GM19324 (cell line): ENCODE results near the gene THUMPD3.

ENCODE experiments used
- ATAC-seq: cut with Tn5 transposase; IDR thresholded peaks from one replicate; pipeline ENCODE4 v1.9.1; 2021; ENCODE audit warnings: mild to moderate bottlenecking, moderate library complexity; ENCODE audit not compliant: unreplicated experiment, low FRiP score

THUMPD3 gene

DNA sequence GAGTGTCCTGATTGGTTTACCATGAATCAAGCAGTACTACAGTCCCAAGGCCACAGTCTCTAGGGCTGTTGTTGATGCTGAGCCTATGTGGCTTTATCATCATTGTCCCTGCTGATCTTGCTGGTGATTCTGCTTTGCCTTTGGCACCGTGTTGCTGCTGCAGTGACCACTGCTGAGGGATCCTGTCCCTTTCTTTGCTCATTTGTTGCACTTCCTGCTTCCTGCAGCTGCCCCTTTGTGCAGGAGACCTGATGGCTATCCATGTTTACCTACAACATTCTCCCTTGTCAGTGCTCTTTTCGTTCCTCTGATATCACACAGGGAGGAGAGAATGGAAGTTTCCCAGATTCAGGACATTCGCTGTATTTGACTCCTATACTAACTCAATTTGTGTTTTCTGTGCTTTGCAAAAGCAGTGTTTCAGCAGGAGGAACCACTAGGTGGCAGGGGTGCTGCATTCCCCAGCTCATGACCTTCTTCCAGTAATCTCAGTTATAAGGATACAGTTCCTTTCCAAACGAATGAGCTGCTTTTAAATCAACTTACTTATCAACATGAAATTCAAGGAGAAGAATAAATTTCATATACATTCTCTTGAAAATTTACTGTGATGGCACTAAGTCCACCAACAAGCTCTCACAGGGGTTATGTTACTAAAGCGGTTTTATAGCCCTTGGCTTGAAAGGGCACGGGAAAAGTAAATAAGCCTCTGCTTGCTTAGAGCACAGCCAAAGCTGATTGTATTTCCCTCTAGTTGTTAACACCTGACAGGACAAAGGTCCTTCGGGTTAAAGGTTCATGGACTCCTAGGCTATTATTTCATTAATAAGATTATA is 9.7 kb upstream of the THUMPD3 start:
- no peak for ATAC-seq

- ATAC-seq, result no peak
Measured at GRCh38 chr3:9361691-9362388, 1.0 kb upstream of the THUMPD3 start.

GRCh38 chr3:9369508-9369907 is 6.7 kb downstream of the THUMPD3 start:
- no peak for ATAC-seq

GRCh38 chr3:9373465-9373864 is 10.6 kb downstream of the THUMPD3 start:
- no peak for ATAC-seq

- no peak for ATAC-seq
Measured at GRCh38 chr3:9377981-9378380, 15.1 kb downstream of the THUMPD3 start.

GRCh38 chr3:9379327-9379726 is 16.5 kb downstream of the THUMPD3 start:
- ATAC-seq, result no peak

DNA sequence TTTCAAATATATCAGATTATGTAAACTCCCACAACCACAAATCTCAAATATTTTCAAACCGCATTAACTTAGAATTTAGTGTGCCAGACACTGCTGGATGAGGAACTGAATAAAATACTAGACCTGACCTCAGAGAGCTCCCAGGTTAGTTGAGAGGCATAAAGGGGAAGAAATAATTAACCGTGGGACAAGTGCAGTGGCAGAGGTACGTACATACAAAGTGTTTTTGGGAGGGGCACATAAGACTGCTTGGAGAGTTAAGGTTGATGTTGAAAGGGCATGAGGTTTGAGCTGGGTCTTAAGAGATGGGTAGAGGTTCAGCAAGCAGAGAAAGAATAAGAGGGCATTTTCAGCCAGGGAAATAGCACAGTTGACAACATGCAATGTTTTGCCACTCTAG is 17.2 kb downstream of the THUMPD3 start:
- ATAC-seq, result no peak

DNA sequence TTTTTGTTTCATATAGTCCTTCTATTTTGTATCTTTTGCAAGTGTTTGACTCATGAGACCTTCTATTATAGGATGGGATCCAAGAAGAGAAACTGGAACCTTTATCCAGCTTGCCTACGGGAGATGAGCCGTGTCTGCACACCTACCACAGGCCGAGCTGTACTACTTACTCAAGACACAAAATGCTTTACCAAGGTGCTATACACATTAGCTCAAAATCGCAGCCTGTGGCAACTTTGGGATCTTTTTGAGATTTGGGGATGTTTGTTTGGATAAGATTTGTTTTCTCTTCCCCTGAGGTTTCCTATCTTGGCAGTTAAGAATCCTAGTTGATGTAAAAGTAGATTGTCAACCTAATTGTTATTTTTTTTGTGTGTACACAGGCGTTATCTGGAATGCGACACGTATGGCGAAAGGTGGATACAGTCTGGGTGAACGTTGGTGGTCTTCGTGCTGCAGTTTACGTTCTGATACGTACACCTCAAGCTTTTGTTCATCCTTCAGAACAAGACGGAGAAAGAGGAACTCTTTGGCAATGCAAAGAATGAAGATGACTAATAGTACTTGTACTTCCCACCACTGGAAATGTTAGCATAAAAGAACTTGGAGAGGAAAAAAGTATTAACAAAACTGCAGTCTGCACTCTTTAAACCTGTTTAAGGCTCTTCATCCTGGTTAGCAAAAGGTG is 21.4 kb downstream of the THUMPD3 start:
- no peak for ATAC-seq

DNA sequence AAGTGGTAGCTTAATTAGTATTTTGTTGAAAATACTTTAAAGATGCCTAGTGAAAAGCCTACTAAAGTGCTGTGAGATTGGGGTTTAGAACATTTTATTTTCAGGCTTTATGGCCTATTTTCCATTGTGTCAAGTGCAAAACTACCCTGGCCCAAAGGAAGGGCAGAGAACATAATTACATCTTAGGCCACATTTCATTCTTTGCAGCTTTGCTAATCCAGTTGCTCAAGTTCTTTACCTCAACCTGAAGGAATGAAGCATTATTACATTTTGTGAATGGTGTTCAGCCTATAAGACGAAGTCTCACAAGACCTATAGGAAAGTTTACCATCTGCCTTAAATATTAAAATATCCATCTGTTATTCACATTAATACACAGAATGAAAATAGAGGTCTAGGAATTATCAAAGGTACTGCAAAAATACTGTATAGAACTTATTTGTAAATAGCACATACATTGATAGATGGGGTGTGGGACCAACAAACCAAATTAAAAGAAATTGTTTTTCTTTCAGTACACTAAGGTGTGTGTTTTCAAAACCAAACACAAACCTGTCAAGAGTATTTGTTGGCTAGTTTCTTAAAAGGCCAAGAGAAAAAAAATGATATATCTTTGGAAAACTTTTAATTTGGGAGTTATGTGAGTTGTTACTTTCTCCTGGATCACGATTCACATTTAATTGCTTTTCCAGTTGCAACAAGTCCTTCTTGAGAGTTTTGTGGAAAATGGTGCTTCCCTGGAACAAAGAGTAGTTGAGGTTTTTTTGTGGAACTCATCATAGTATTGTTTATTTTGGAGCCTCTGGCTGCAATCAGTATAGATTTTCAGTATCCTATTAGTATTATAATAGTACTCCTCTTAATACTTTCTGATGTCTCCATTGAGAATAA is 22.6 kb downstream of the THUMPD3 start:
- ATAC-seq, result no peak

GRCh38 chr3:9386078-9386459 is 23.2 kb downstream of the THUMPD3 start:
- no peak for ATAC-seq

DNA sequence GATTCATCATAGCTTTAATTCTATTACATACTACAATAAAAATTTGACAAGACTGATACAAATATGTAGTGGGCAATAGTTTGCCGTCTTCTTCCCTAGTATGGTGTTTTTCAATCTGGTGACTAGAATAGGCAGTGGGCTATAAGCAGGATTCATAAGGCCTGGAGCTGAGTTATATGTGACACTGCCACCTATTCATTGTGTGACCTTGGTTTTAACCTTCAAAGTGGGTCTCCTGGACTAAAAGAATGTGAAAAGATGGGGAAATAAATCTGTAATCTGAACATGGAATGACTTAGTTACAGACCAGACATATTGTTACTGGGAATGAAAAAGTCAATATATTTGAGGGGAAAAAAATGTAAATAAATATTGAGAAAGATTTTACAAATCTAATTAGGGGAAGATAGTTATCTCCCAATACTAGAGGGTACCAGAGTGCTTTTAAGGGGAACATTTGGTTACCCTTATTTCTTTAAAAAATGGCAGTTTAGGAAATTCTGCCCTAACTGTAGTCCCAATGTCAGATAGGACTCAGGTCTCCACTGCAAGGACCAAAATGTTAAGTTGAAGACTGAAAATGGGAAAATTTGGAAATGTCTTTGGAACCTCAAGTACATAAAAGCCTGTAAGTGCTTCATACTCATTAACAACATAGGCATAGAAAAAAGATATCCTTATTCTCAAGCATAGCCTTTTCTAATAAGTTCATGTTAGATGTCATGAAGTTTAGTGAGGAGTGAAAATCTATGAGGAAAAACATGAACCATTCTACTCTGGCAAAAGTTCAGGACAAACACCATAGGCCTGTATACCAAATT is 23.9 kb downstream of the THUMPD3 start:
- ATAC-seq, result no peak

DNA sequence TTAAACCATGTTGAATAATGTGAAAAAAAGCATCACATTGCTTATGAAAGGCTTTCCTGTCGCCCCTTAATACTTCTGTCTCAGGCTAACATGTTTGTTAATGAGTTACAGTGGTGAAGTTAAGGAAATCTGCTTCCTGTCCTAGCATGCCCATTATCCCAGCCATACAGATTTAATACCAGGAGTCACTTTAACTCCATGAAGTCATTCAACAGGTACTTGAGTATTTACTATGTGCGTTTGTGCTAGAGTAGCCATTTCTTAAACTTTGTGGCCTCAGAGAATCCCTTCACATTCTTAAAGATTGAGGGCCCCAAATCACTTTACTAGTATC is 24.4 kb downstream of the THUMPD3 start:
- ATAC-seq, result no peak

DNA sequence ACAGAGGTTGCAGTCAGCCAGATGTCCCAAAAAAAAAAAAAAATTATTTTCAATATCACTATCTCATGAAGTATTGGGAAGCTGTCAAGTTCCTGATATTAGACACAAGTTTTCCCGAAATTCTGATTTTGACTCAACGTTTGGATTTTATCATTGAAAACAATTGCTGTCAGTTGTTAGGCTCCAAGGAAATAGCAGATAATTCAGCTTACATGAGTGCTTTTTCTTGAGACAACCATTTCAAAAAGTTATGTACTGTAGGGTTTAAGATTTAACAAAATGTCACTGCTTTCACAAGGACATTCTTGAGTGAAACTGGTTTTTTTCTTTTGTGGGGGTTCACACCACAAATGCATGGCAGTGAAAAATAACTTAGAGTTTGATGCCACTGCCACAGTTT is 25.3 kb downstream of the THUMPD3 start:
- no peak for ATAC-seq

DNA sequence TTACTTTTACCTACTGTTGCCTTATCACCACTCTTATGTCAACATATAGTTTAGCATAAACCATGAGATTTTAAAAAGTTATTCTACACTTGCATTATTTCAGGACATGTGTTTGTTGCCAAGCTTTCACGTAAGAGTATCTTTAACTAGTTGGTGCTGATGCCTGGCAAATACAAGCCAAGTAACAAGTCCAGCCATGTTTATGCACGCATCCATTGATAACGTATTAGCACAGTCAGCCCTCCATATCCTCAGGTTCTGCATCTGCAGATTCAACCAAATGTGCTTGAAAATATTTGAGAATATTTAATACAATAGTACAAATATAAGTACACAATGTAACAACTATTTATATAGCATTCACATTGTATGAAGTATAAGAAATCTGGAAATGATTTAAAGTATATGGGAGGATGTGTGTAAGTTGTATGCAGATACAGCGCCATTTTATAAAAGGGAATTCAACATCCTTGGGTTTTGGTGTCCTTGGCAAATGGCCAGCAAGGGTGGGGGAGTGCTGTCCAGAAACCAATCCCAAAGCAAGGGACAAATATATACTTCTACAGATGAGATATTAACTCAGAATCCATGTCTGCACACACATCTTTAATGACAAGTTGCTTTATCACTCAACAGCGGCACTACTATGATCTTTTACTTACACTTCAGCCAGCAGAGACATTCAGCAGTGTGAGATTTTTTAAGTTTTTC is 25.9 kb downstream of the THUMPD3 start:
- no peak for ATAC-seq

- ATAC-seq, result no peak
Measured at GRCh38 chr3:9390265-9390888, 27.5 kb downstream of the THUMPD3 start.

GRCh38 chr3:9392041-9392440 is 29.2 kb downstream of the THUMPD3 start:
- no peak for ATAC-seq

DNA sequence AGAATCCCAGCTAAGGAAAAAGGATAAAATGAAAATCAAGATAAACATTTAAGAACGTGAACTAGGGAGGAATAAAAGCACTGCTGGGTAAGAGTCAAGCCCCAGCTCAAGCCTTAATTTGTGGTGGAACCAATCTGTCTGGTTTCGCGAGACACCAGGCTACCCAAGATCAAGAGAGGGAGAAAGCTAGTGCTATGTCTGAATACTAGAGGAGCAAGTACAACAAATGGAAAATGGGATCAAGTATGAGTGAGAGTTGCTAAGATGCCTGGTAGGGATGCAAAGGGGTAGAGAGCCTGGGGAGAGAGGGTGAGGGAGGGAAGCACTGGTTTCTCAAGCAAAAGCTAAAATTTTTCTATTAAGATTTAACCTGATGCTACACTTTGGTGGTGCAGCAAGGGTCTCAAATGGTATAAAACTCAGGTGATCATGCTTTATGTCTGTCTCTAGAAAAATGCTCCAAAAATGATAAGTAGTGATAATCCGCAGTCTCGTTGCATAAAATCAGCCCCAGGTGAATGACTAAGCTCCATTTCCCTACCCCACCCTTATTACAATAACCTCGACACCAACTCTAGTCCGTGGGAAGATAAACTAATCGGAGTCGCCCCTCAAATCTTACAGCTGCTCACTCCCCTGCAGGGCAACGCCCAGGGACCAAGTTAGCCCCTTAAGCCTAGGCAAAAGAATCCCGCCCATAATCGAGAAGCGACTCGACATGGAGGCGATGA is 32.9 kb downstream of the THUMPD3 start:
- ATAC-seq, result no peak

DNA sequence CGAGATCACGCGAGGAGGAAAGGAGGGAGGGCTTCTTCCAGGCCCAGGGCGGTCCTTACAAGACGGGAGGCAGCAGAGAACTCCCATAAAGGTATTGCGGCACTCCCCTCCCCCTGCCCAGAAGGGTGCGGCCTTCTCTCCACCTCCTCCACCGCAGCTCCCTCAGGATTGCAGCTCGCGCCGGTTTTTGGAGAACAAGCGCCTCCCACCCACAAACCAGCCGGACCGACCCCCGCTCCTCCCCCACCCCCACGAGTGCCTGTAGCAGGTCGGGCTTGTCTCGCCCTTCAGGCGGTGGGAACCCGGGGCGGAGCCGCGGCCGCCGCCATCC is 33.4 kb downstream of the THUMPD3 start:
- peak; percentile 21 for ATAC-seq
